Central memory CD8-positive, alpha-beta T cell (primary cell): ENCODE results near the gene UBE2Z.
"Not testable (repeated sequence)": the region's sequence is repeated elsewhere in the genome, so short reads cannot be mapped to it uniquely, and the experiment has no call there.

ENCODE experiments used
- ATAC-seq: fragments of 150-1000 bp; cut with Tn5 transposase; replicated peaks from 2 replicates; pipeline ENCODE4 v1.10.0; 2022; ENCODE audit warnings: mild to moderate bottlenecking, moderate FRiP score, moderate number of reproducible peaks; ENCODE audit not compliant: poor library complexity, severe bottlenecking; ENCODE audit errors: extremely low read depth
- DNase-seq, 2 donors: peaks; one replicate each; pipeline ENCODE4 v3.0.0; 2021; ENCODE audit warnings: low spot score in 2 of 2
- H3K27ac Mint-ChIP-seq: one replicate; pipeline ENCODE4 v1.8.0; 2022; ENCODE audit warnings: low read depth, mild to moderate bottlenecking, moderate library complexity, mixed read lengths
- H3K27me3 Mint-ChIP-seq: one replicate; pipeline ENCODE4 v1.8.0; 2022; ENCODE audit warnings: mixed read lengths
- H3K36me3 Mint-ChIP-seq: one replicate; pipeline ENCODE4 v1.8.0; 2022; ENCODE audit warnings: mild to moderate bottlenecking, moderate library complexity, mixed read lengths; ENCODE audit not compliant: insufficient read depth
- H3K4me1 Mint-ChIP-seq: one replicate; pipeline ENCODE4 v1.8.0; 2022; ENCODE audit warnings: mixed read lengths
- H3K4me3 Mint-ChIP-seq: one replicate; pipeline ENCODE4 v1.8.0; 2022; ENCODE audit warnings: mild to moderate bottlenecking, moderate library complexity, mixed read lengths
- H3K9me3 Mint-ChIP-seq: one replicate; pipeline ENCODE4 v1.8.0; 2022; ENCODE audit warnings: mixed read lengths

UBE2Z gene

DNA sequence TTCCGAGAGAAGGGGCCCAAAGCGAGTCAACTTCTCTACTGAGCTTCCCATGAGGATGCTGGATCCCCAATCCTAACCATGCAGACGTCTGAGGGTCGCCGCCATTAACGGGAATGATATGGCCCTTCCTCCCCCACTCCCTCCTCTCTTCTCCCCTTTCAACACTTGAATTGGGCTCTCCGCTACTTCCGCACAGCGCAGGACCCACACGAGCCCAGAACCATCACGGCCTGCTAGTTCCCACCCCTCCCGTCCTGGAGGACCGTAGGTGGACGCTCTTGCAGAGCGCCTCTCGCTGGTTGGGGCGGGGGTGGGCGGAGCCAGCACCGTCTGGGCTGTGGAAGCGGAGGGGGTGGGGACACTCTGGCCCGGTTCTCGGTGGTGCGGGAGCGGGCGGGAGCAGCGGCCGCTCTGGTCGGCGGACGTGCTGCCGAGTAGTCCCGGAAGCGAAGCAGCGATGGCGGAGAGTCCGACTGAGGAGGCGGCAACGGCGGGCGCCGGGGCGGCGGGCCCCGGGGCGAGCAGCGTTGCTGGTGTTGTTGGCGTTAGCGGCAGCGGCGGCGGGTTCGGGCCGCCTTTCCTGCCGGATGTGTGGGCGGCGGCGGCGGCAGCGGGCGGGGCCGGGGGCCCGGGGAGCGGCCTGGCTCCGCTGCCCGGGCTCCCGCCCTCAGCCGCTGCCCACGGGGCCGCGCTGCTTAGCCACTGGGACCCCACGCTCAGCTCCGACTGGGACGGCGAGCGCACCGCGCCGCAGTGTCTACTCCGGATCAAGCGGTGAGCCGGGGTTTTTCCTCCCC, at the start of gene UBE2Z:
TSS of gene UBE2Z (plus strand) at position 361 of the 797 bp plus-strand sequence. CDS start at position 458, 97 bp downstream.
- Mint-ChIP-seq H3K4me3 (peak within 1 kb of the TSS; percentile 89), H3K27ac (peak within 1 kb of the TSS; percentile 89), H3K9me3 (no peaks in the 10 kb centered on the region), H3K27me3 (no peaks in the 10 kb centered on the region), H3K36me3 (peaks cover 25% of the 10 kb centered on the region), H3K4me1 (peaks cover 52% of the 10 kb centered on the region)
- ATAC-seq (peak; percentile 89), DNase-seq (peak; percentile 63 to 74)

DNA sequence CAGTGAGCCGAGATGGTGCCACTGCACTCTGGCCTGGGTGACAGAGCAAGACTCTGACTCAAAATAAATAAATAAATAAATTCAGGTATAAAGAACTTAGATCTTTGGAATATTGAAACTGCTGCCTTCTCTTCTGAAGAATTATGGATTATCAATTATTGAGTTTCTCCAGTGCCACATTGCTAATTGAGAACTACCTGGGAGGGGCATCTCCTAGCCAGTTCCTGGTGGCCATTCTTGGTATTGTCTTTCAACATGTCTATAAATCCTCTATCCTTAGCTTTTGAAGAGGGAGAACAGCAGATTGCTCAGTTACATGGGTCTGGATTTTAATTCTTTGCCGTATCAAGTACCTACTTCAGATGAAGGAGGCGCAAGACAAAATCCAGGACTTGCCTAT, 48.2 kb upstream of the UBE2Z start:
- Mint-ChIP-seq H3K27ac (no peak overlapping the region), H3K9me3 (no peaks in the 10 kb centered on the region), H3K4me1 (no peaks in the 10 kb centered on the region), H3K27me3 (no peaks in the 10 kb centered on the region), H3K36me3 (peaks cover 48% of the 10 kb centered on the region), H3K4me3 (no peak overlapping the region)
- ATAC-seq, result no peak
- no peak for DNase-seq

DNA sequence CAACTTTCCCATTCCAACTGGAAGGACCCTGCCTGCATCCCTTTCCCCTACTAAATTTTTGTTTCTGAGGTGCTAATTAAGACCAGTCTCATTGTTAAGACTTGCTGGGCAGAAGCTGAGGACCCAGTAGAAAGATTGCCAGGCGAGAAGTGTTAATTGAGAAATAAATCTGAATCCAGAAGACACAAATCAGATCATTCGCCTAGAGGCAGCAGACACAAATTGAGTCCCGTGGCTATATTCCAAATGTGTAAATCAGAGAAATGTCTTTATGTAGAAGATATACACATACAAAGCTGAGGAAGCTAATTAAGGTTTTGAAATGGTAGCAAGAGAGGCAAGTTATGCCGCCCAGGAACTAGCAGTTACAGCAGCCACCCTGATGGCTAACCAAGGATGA, 47.8 kb upstream of the UBE2Z start:
- Mint-ChIP-seq H3K9me3 (no peaks in the 10 kb centered on the region), H3K4me3 (no peak overlapping the region), H3K27ac (peak overlapping the region; percentile 29), H3K27me3 (no peaks in the 10 kb centered on the region), H3K36me3 (peaks cover 44% of the 10 kb centered on the region), H3K4me1 (no peaks in the 10 kb centered on the region)
- no peak for DNase-seq
- ATAC-seq, result no peak

DNA sequence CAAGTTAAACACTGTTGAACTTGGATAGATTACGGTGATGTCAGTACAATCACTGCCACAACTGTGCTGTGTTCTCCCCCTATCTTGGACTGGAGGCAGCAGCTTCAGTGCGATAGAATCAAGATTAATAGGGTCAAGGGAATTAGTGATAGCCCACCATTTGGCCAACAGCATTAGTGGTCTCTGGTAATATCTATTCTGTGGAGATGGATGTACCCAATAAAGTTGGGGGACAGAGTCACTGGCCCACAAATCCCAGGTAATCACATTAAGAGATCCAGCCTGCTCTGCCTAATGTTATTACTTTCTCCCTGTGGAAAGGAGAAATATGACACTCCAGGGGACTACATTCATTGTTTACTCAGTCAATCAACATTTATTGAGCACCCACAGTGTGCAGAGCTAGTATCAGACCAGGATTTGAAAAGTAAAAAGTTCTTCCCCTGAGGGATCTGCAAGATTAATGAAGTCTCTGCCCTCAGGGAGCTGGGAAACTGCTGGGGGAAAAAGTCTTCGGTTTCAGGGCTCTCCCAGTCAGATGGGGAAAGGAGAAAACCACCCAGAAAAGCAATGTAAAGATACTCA, 39.2 kb upstream of the UBE2Z start:
- ATAC-seq (no peak), DNase-seq (no peak)
- Mint-ChIP-seq H3K36me3 (peaks cover 7% of the 10 kb centered on the region), H3K27ac (no peak overlapping the region), H3K27me3 (no peaks in the 10 kb centered on the region), H3K4me3 (no peak overlapping the region), H3K4me1 (no peaks in the 10 kb centered on the region), H3K9me3 (no peaks in the 10 kb centered on the region)

DNA sequence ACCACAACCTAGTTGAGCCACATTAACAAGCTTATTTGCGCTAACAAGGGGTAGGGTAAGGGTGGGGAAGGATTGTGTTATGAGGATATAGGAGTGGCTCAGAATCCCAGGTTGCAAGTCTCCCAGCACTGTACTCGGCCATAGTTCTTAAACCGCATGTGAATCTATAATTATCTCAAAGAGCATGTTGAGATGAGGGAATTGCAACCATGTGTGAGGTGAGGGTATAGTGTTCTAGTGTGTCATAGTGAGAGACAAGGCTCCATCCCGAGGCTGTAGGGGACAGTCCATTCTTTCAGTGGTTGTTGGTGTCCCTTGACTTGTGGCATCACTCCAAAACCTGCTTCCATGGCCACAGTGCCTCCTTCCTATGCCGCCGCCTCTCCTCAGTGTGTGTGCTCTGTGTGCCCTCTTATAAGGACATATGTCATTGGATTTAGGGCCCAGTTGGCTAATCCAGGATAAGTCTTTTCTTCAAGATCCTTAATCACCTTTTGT, 38.3 kb upstream of the UBE2Z start:
- Mint-ChIP-seq H3K36me3 (peaks cover 3% of the 10 kb centered on the region), H3K9me3 (no peaks in the 10 kb centered on the region), H3K27ac (no peak overlapping the region), H3K27me3 (no peaks in the 10 kb centered on the region), H3K4me1 (no peaks in the 10 kb centered on the region), H3K4me3 (no peak overlapping the region)
- ATAC-seq (no peak), DNase-seq (no peak)

DNA sequence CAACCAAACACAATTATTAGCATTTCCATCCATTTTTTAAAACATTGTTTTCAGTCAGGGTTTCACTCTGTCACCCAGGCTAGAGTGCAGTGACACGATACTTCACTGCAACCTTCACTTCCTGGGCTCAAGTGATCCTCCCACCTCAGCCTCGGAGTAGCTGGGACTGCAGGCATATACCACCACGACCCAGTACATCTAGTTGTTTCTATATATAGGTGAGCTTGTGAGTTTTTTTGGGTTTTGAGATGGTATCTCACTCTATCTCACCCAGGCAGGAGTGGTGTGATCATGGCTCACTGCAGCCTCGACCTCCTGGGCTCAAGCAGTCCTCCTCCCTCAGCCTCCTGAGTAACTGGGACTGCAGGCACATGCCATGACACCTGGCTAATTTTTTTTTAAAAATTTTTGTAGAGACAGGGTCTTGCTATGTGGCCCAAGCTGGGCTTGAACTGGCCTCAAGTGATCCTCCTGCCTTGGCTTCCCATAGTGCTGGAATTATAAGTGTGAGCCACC, 37.1 kb upstream of the UBE2Z start:
- no peak overlapping the region for H3K27ac Mint-ChIP-seq
- ATAC-seq (no peak), DNase-seq (no peak)
- no peaks in the 10 kb centered on the region for H3K27me3 Mint-ChIP-seq
- H3K4me3 Mint-ChIP-seq, result no peak overlapping the region
- H3K36me3 Mint-ChIP-seq, result peaks cover 2% of the 10 kb centered on the region
- H3K9me3 Mint-ChIP-seq, result no peaks in the 10 kb centered on the region
- H3K4me1 Mint-ChIP-seq, result no peaks in the 10 kb centered on the region

DNA sequence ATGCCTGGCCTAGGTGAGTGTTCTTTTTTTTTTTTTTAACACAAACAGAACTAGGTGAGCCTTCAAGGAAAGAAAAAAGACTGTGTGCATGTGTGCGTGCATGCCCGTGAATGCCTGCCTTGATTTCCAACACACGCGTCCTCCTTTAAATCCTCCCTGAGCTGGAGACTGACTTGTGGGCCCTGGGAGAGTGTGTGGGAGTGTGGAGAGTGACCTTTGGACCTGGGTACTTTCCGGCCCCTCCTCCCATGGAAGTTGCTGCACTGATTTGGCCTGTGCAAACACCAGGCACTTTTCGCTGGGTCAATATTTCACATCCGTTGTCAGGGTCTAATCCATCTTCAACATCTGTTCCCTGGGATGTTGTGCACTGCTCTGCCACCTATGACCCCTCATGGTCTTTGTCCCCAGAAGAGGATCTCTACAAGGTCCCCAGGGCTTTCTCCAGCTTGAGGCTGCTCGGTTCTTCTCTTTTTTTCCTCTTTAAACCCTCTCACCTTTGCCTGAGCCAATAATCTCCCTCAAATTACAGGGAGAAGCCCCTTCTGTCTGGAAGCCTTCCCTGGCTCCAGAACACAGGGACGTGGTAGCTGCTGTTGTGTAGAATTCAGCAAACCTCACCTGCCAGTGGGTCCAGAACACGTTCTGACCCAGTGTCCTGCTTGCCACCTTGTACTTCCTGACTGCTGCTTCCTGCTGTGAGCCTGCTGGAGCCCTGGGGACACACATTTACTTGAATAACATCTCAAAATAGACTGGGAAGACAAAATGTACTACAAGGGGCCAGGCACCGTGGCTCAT, 36.5 kb upstream of the UBE2Z start:
- no peaks in the 10 kb centered on the region for H3K4me1 Mint-ChIP-seq
- no peak overlapping the region for H3K4me3 Mint-ChIP-seq
- DNase-seq, result no peak
- H3K27me3 Mint-ChIP-seq, result no peaks in the 10 kb centered on the region
- H3K9me3 Mint-ChIP-seq, result no peaks in the 10 kb centered on the region
- no peak for ATAC-seq
- H3K36me3 Mint-ChIP-seq, result no peaks in the 10 kb centered on the region
- no peak overlapping the region for H3K27ac Mint-ChIP-seq

DNA sequence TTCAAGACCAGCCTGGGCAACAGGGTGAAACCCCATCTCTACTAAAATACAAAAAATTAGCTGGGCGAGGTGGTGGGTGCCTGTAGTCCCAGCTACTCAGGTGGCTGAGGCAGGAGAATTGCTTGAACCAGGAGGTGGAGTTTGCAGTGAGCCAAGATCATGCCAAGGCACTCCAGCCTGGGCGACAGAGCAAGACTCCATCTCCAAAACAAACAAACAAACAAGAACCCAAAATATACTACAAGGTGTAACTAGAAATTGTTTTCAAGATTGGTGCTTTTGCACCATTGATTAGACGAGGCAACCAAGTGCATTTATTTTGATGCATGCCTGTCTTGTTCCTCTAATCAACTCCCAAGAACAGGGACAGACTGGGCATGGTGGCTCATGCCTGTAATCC, 35.8 kb upstream of the UBE2Z start:
- H3K36me3 Mint-ChIP-seq, ATAC-seq, H3K9me3 Mint-ChIP-seq, DNase-seq, H3K4me1 Mint-ChIP-seq, H3K27ac Mint-ChIP-seq, H3K4me3 Mint-ChIP-seq, H3K27me3 Mint-ChIP-seq: not testable (repeated sequence)

DNA sequence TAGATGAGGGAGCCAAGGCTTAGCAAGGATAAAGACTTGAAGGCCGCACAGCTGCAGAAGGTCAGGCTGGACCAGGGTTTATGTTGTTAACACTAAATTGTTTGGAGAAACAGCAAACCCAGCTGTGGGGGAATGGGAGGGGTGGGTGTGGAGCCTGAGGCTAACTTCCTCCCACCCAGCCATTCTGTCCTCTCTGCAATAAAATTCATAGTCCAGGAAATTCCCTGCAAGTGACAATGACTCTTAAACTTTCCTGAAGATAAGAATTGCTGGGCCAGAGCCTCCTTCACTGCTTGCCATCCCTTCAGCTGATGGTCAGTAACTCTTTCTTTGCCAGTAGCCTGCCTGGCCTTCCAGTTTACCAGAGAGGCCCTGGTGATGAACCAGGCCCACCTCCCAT, 35.0 kb upstream of the UBE2Z start:
- Mint-ChIP-seq H3K36me3 (no peaks in the 10 kb centered on the region), H3K4me3 (no peak overlapping the region), H3K27ac (no peak overlapping the region), H3K27me3 (no peaks in the 10 kb centered on the region), H3K4me1 (no peaks in the 10 kb centered on the region), H3K9me3 (no peaks in the 10 kb centered on the region)
- no peak for ATAC-seq
- DNase-seq, result no peak

DNA sequence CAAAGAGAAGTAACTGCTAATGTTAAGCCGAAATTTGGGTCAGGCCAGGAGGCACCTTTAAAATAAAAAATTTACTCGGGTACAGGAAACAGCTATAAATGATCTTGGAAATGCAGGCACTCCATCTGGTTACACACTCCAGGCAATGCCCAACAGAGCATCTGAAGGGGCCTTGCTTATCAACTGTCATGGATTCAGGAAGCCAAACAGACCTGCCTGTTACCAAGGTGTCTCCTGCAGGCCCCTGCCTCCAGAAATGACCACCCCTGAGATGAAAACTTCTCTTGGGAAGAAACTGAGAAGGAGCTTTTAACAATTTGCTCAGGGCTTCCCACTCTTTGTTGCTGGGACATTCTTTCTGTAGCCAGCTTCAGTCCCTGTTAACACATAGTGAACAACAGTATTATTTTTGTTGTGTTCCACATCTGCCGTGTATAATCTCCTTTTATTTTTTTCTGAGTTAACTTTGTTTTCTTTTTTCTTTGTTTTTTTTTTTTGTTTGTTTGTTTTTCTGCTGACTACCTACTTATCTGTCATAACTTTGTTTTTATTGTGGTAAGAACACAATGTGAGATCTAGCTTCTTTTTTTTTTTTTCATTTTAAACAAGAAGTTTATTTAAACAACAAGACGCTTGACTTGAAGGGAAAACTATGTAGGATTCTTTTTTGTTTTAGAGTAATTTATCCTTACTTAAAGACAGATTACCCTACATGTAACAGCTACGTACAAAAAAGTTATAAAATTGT, 34.3 kb upstream of the UBE2Z start:
- no peaks in the 10 kb centered on the region for H3K9me3 Mint-ChIP-seq
- H3K27me3 Mint-ChIP-seq, result no peaks in the 10 kb centered on the region
- no peak overlapping the region for H3K27ac Mint-ChIP-seq
- H3K4me3 Mint-ChIP-seq, result no peak overlapping the region
- ATAC-seq (no peak), DNase-seq (no peak)
- H3K36me3 Mint-ChIP-seq, result no peaks in the 10 kb centered on the region
- H3K4me1 Mint-ChIP-seq, result no peaks in the 10 kb centered on the region

DNA sequence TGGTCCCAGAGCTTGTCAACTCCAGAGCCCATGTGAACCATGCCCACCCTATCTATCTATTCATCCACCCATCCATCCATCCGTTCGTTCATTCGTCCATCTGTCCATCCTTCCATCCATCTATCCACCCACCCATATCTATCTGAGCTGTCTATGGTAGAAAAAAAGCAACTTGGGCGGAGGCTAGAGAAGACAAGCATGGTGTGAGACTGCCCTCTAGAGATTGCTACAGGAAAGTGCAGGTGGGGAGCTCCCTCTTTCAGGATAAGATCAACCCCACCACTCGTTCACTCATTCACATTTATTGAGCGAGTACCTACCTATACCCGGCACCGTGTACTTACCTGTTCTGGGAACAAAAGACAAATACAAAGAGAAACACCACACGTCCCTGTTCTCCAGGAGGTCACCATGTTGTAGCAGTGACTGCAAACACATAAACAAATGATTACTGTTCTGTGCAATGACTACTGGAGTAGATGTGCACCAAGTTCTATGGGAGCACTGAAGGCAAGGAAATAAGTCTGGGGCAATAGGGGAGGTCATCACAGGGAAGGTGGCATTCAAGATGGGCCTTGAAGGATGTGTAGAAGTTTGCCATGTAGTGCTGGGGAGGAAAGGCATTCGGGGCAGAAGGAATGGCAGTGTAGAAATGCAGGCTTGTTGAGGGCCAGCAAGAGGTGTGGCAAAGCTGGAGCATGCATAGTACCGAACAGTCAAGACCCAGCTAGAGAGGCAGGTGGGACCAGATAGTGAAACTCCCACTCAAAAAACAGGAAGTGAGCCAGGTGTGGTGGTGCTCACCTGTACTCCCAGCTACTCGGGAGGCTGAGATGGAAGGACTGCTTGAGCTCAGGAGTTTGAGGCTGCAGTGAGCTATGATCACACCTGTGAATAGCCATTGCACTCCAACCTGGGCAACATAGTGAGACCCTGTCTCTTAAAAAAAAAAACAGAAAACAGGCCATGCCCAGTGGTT, 29.0 kb upstream of the UBE2Z start:
- no peaks in the 10 kb centered on the region for H3K36me3 Mint-ChIP-seq
- H3K27ac Mint-ChIP-seq, result no peak overlapping the region
- ATAC-seq, result peak; percentile 67
- H3K4me1 Mint-ChIP-seq, result no peaks in the 10 kb centered on the region
- no peak overlapping the region for H3K4me3 Mint-ChIP-seq
- DNase-seq, result peak in 1 of 2 donors; percentile 59
- H3K9me3 Mint-ChIP-seq, result no peaks in the 10 kb centered on the region
- H3K27me3 Mint-ChIP-seq, result no peaks in the 10 kb centered on the region
